HepG2 (cell line): ENCODE data around the gene ARF5. TPM values are rescaled to one million over a fixed set of nuclear protein-coding genes. Genes with fewer than 3 reads are reported as not detected.
A peak's percentile ranks its signal among the peaks of the same experiment; 100 is the strongest.

Source experiments
- FLYWCH1 ChIP-seq: sonication (generic); formaldehyde crosslinking; IDR thresholded peaks from 2 replicates; pipeline ENCODE4 v1.8.1; 2023; ENCODE audit warnings: mild to moderate bottlenecking, missing genetic modification reagents
- GABPB1 ChIP-seq: IDR thresholded peaks from 2 replicates; pipeline ENCODE4 v1.6.1; 2016; ENCODE audit warnings: mild to moderate bottlenecking, missing genetic modification reagents, moderate library complexity, missing compliant biosample characterization
- HDAC1 ChIP-seq: sonication (generic); formaldehyde crosslinking; IDR thresholded peaks from 2 replicates; pipeline ENCODE4 v1.5.1; 2020; ENCODE audit warnings: mild to moderate bottlenecking, missing genetic modification reagents
- JARID2 ChIP-seq: sonication (generic); formaldehyde crosslinking; IDR thresholded peaks from 2 replicates; pipeline ENCODE4 v1.8.1; 2023; ENCODE audit warnings: missing genetic modification reagents, inconsistent platforms; ENCODE audit not compliant: insufficient replicate concordance
- MTA1 ChIP-seq: sonication (generic); formaldehyde crosslinking; IDR thresholded peaks from 2 replicates; pipeline ENCODE4 v1.4.0; 2020; ENCODE audit warnings: missing genetic modification reagents, mild to moderate bottlenecking, borderline replicate concordance
- MTA3 ChIP-seq: sonication (generic); formaldehyde crosslinking; IDR thresholded peaks from 2 replicates; pipeline ENCODE4 v1.4.0; 2020; ENCODE audit warnings: missing genetic modification reagents
- MXD3 ChIP-seq: IDR thresholded peaks from 2 replicates; pipeline ENCODE4 v1.6.1; 2016; ENCODE audit warnings: mild to moderate bottlenecking, missing biosample characterization, missing genetic modification reagents
- NFKB2 ChIP-seq: sonication (generic); formaldehyde crosslinking; IDR thresholded peaks from 2 replicates; pipeline ENCODE4 v1.4.0; 2020; ENCODE audit warnings: missing genetic modification reagents, borderline replicate concordance
- NR2F6 ChIP-seq, 2 experiments: IDR thresholded peaks; 2 replicates each; pipeline ENCODE4 v1.6.1; 2016; ENCODE audit warnings: antibody characterized with exemption in 1 of 2, mild to moderate bottlenecking in 1 of 2
- TBP ChIP-seq: sonication (generic); formaldehyde crosslinking; IDR thresholded peaks from 2 replicates; pipeline ENCODE4 v1.5.0; 2020; ENCODE audit warnings: missing genetic modification reagents
- YEATS4 ChIP-seq: sonication (generic); formaldehyde crosslinking; IDR thresholded peaks from 2 replicates; pipeline ENCODE4 v1.4.0; 2020; ENCODE audit warnings: missing genetic modification reagents, borderline replicate concordance
- ZNF24 ChIP-seq: fragments of 450-650 bp; IDR thresholded peaks from 2 replicates; pipeline ENCODE4 v1.6.1; 2017; ENCODE audit warnings: antibody characterized with exemption, mild to moderate bottlenecking
- ZNF3 ChIP-seq: IDR thresholded peaks from 2 replicates; pipeline ENCODE4 v1.7.0; 2017; ENCODE audit warnings: inconsistent platforms
- ZNF354B ChIP-seq: sonication (generic); formaldehyde crosslinking; IDR thresholded peaks from 2 replicates; pipeline ENCODE4 v1.8.0; 2022; ENCODE audit warnings: mild to moderate bottlenecking, missing genetic modification reagents
- ZNF451 ChIP-seq: sonication (generic); formaldehyde crosslinking; IDR thresholded peaks from 2 replicates; pipeline ENCODE4 v1.5.0; 2020; ENCODE audit warnings: mild to moderate bottlenecking, missing genetic modification reagents
- ZNF496 ChIP-seq: sonication (generic); formaldehyde crosslinking; IDR thresholded peaks from 2 replicates; pipeline ENCODE4 v1.8.1; 2023; ENCODE audit warnings: mild to moderate bottlenecking, moderate library complexity, missing genetic modification reagents; ENCODE audit not compliant: insufficient replicate concordance
- ZNF564 ChIP-seq: sonication (generic); formaldehyde crosslinking; IDR thresholded peaks from 2 replicates; pipeline ENCODE4 v1.8.1; 2023; ENCODE audit warnings: mild to moderate bottlenecking, missing genetic modification reagents
- ZNF674 ChIP-seq: sonication (generic); formaldehyde crosslinking; IDR thresholded peaks from 2 replicates; pipeline ENCODE4 v1.5.0; 2020; ENCODE audit warnings: low read depth, mild to moderate bottlenecking, missing genetic modification reagents
- ZNF710 ChIP-seq: sonication (generic); formaldehyde crosslinking; IDR thresholded peaks from 2 replicates; pipeline ENCODE4 v1.5.0; 2020; ENCODE audit warnings: mild to moderate bottlenecking, missing genetic modification reagents, borderline replicate concordance
- ZNF784 ChIP-seq: sonication (generic); formaldehyde crosslinking; IDR thresholded peaks from 2 replicates; pipeline ENCODE4 v1.5.1; 2020; ENCODE audit warnings: missing genetic modification reagents, mild to moderate bottlenecking, borderline replicate concordance
- ZNF850 ChIP-seq: sonication (generic); formaldehyde crosslinking; conservative IDR thresholded peaks from 2 replicates; pipeline ENCODE4 v1.9.0; 2021; ENCODE audit warnings: mild to moderate bottlenecking, missing genetic modification reagents
- ZNF878 ChIP-seq: sonication (generic); formaldehyde crosslinking; IDR thresholded peaks from 2 replicates; pipeline ENCODE4 v1.8.1; 2023; ENCODE audit warnings: mild to moderate bottlenecking, missing genetic modification reagents, moderate library complexity
- ZSCAN12 ChIP-seq: sonication (generic); formaldehyde crosslinking; IDR thresholded peaks from 2 replicates; pipeline ENCODE4 v1.9.0; 2021; ENCODE audit warnings: mild to moderate bottlenecking, missing genetic modification reagents
- polyA plus RNA-seq, 8 experiments: library from polyadenylated mRNA; depleted of rRNA in 3 of 8; stranded (reverse) in 7 of 8; unstranded in 1 of 8; fragments of >200 nt; fragmentation: Illumina TruSeq in 4 of 8; extraction: Trizol in 4 of 8; gene quantifications; 2 replicates each; pipeline versions ENCODE4 v1.2.1 to v1.2.3, GENCODE V29; 2011 to 2016; ENCODE audit warnings: low read depth in 4 of 8, missing spikeins in 1 of 8, mixed read lengths in 1 of 8; ENCODE audit not compliant: insufficient read depth in 1 of 8
- total RNA-seq, 5 experiments: library from RNA; depleted of rRNA; stranded (reverse); fragments of >200 nt; fragmentation: Illumina TruSeq; extraction: Trizol; gene quantifications; 2 replicates each; pipeline ENCODE4 v1.2.3, GENCODE V29; 2016; ENCODE audit warnings: low read depth in 1 of 5
- TF ChIP-seq, protein P1 (sequence below): sonication (generic); formaldehyde crosslinking; IDR thresholded peaks from 2 replicates; pipeline ENCODE4 v1.4.0; 2020; ENCODE audit warnings: mild to moderate bottlenecking, missing genetic modification reagents

ARF5 gene
- total and polyA plus RNA-seq, 2 of the 13 experiments (the other 11 are each of a cell fraction or from before 2014, with no cell fraction given) = 109 to 135 TPM

DNA sequence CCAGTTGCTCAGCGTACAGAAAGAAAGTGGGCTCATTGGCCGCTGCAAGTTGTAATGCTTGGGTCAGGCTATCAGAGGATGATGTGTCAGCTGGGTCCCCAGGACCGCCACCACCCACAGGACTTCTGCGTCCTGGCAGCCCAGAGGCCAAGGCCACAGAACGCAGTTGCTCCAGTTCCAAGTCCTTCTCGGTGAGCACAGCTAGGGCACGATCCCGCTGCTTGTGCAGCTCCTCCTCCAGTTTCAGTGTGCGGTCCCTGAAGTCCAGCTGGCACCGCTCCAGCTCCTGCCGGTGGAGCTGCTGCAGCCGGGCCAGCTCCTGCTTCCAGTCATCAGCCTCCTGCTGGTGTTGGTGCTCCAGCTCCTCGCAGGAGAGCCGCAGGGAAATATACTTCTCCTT is 5.8 kb upstream of the ARF5 start (continued):
- TF ChIP-seq ZNF878 (CRISPR knock-in tag) = no peak
- TF ChIP-seq MTA1 (CRISPR knock-in tag) = peak; percentile 84; the same call in 1 of the 2 replicates
- no peak for TF ChIP-seq NR2F6 (IDR thresholded peaks at IDR 0.05)
- peak; percentile 74 for TF ChIP-seq NR2F6 (CRISPR knock-in tag; IDR thresholded peaks at IDR 0.05)
- TF ChIP-seq ZNF850 (CRISPR knock-in tag) = no peak
- TF ChIP-seq, protein P1, sequence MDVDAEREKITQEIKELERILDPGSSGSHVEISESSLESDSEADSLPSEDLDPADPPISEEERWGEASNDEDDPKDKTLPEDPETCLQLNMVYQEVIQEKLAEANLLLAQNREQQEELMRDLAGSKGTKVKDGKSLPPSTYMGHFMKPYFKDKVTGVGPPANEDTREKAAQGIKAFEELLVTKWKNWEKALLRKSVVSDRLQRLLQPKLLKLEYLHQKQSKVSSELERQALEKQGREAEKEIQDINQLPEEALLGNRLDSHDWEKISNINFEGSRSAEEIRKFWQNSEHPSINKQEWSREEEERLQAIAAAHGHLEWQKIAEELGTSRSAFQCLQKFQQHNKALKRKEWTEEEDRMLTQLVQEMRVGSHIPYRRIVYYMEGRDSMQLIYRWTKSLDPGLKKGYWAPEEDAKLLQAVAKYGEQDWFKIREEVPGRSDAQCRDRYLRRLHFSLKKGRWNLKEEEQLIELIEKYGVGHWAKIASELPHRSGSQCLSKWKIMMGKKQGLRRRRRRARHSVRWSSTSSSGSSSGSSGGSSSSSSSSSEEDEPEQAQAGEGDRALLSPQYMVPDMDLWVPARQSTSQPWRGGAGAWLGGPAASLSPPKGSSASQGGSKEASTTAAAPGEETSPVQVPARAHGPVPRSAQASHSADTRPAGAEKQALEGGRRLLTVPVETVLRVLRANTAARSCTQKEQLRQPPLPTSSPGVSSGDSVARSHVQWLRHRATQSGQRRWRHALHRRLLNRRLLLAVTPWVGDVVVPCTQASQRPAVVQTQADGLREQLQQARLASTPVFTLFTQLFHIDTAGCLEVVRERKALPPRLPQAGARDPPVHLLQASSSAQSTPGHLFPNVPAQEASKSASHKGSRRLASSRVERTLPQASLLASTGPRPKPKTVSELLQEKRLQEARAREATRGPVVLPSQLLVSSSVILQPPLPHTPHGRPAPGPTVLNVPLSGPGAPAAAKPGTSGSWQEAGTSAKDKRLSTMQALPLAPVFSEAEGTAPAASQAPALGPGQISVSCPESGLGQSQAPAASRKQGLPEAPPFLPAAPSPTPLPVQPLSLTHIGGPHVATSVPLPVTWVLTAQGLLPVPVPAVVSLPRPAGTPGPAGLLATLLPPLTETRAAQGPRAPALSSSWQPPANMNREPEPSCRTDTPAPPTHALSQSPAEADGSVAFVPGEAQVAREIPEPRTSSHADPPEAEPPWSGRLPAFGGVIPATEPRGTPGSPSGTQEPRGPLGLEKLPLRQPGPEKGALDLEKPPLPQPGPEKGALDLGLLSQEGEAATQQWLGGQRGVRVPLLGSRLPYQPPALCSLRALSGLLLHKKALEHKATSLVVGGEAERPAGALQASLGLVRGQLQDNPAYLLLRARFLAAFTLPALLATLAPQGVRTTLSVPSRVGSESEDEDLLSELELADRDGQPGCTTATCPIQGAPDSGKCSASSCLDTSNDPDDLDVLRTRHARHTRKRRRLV = no peak
- peak; percentile 66; the same call in 1 of the 2 replicates for TF ChIP-seq HDAC1 (CRISPR knock-in tag)
- no peak for TF ChIP-seq ZSCAN12 (CRISPR knock-in tag)
- TF ChIP-seq JARID2 (CRISPR knock-in tag) = no peak
- no peak for TF ChIP-seq ZNF496 (CRISPR knock-in tag)
- no peak for TF ChIP-seq ZNF24
- no peak for TF ChIP-seq ZNF784
- peak; percentile 63 for TF ChIP-seq YEATS4
- no peak for TF ChIP-seq TBP (CRISPR knock-in tag)
- no peak for TF ChIP-seq ZNF354B (CRISPR knock-in tag)
- no peak for TF ChIP-seq FLYWCH1 (CRISPR knock-in tag)
- peak; percentile 58; the same call in 1 of the 2 replicates for TF ChIP-seq GABPB1
- peak; percentile 56; the same call in 1 of the 2 replicates for TF ChIP-seq ZNF451 (CRISPR knock-in tag)
- peak; percentile 91 for TF ChIP-seq ZNF564 (CRISPR knock-in tag)
- TF ChIP-seq MTA3 (CRISPR knock-in tag) = no peak
- TF ChIP-seq ZNF674 (CRISPR knock-in tag) = no peak
- TF ChIP-seq MXD3 (CRISPR knock-in tag) = 0 out of 2 replicates have a peak, but pooled peaks have one; percentile 31
- TF ChIP-seq ZNF3 (CRISPR knock-in tag) = no peak
- TF ChIP-seq NFKB2 (CRISPR knock-in tag) = peak; percentile 58; the same call in 1 of the 2 replicates
- no peak for TF ChIP-seq ZNF710 (CRISPR knock-in tag)
